Hepatocyte (in vitro differentiated cells): ENCODE measurements around the gene CXCL8. TPM values are rescaled to one million over a fixed set of nuclear protein-coding genes. Genes with fewer than 3 reads are reported as not detected.

ENCODE experiments used
- DNase-seq: peaks from one replicate; pipeline ENCODE4 v3.0.0-alpha.2; 2016; ENCODE audit warnings: low spot score
- H2AFZ ChIP-seq: fragments of 200-600 bp; sonication (generic); 2 replicates; pipeline ENCODE4 v1.6.0; 2016; ENCODE audit warnings: antibody characterized with exemption, mild to moderate bottlenecking
- H3K27ac ChIP-seq: fragments of 200-600 bp; sonication (generic); 2 replicates; pipeline ENCODE4 v1.5.1; 2016; ENCODE audit warnings: mild to moderate bottlenecking
- H3K27me3 ChIP-seq: fragments of 200-600 bp; sonication (generic); 2 replicates; pipeline ENCODE4 v1.6.1; 2016
- H3K36me3 ChIP-seq: fragments of 200-600 bp; sonication (generic); replicated peaks from 2 replicates; pipeline ENCODE4 v1.5.1; 2016; ENCODE audit warnings: low read depth; ENCODE audit not compliant: insufficient read depth
- H3K4me1 ChIP-seq: fragments of 200-600 bp; sonication (generic); 2 replicates; pipeline ENCODE4 v1.5.1; 2016; ENCODE audit warnings: mild to moderate bottlenecking, moderate library complexity; ENCODE audit not compliant: insufficient read depth
- H3K4me2 ChIP-seq: fragments of 200-600 bp; sonication (generic); 2 replicates; pipeline ENCODE4 v1.6.0; 2016
- H3K4me3 ChIP-seq: fragments of 200-600 bp; sonication (generic); 2 replicates; pipeline ENCODE4 v1.5.1; 2016; ENCODE audit warnings: mild to moderate bottlenecking
- H3K79me2 ChIP-seq: fragments of 200-600 bp; sonication (generic); 2 replicates; pipeline ENCODE4 v1.6.0; 2017; ENCODE audit warnings: mild to moderate bottlenecking
- H3K9me2 ChIP-seq: fragments of 200-600 bp; sonication (generic); replicated peaks from 2 replicates; pipeline ENCODE4 v1.6.0; 2017; ENCODE audit warnings: mild to moderate bottlenecking; ENCODE audit not compliant: insufficient read depth
- H3K9me3 ChIP-seq: fragments of 200-600 bp; sonication (generic); 2 replicates; pipeline ENCODE4 v1.5.1; 2016; ENCODE audit warnings: low read depth, mild to moderate bottlenecking
- H4K20me1 ChIP-seq: fragments of 200-600 bp; sonication (generic); 2 replicates; pipeline ENCODE4 v1.6.0; 2016; ENCODE audit warnings: mild to moderate bottlenecking; ENCODE audit not compliant: insufficient read depth, poor library complexity, severe bottlenecking
- EZH2 ChIP-seq: fragments of 200-600 bp; sonication (generic); IDR thresholded peaks from 2 replicates; pipeline ENCODE4 v1.6.1; 2016; ENCODE audit warnings: antibody characterized with exemption, mild to moderate bottlenecking, borderline replicate concordance
- EZH2phosphoT487 ChIP-seq: fragments of 200-600 bp; sonication (generic); IDR thresholded peaks from one replicate; pipeline ENCODE4 v1.6.1; 2018; ENCODE audit warnings: antibody characterized with exemption, mild to moderate bottlenecking, low read depth, moderate library complexity; ENCODE audit not compliant: unreplicated experiment, severe bottlenecking
- WGBS: methylation state at CpG from one replicate; pipeline ENCODE4 v1.1.6; 2016; ENCODE audit warnings: low lambda C conversion rate; ENCODE audit errors: missing lambda C conversion rate; 5-methylcytosine and 5-hydroxymethylcytosine counted together
- polyA plus RNA-seq: library from polyadenylated mRNA; unstranded; fragments of >200 nt; fragmentation: Nextera tagmentation; extraction: Ambion mirVana; gene quantifications from 2 replicates; pipeline ENCODE4 v1.2.1, GENCODE V29; 2016
- total RNA-seq: library from RNA; depleted of rRNA; stranded (reverse); fragments of >200 nt; gene quantifications from 2 replicates; pipeline ENCODE4 v1.2.3, GENCODE V29; 2014
- TF ChIP-seq, protein P1 (sequence below): fragments of 200-600 bp; sonication (generic); IDR thresholded peaks from 2 replicates; pipeline ENCODE4 v1.5.1; 2016; ENCODE audit warnings: antibody characterized with exemption, mild to moderate bottlenecking; ENCODE audit not compliant: poor library complexity

The CXCL8 gene
- total and polyA plus RNA-seq, 2 experiments from 2014 or later: 21.6 to 43.9 TPM

GRCh38 chr4:73715659-73716058 lies 24.7 kb upstream of the CXCL8 start:
- Histone ChIP-seq H3K4me2 (no peak overlapping the region), H3K4me1 (no peaks in the 10 kb centered on the region), H3K36me3 (no peaks in the 10 kb centered on the region), H2AFZ (no peak overlapping the region), H3K9me3 (no peaks in the 10 kb centered on the region), H3K4me3 (no peak overlapping the region), H4K20me1 (no peaks in the 10 kb centered on the region), H3K9me2 (no peaks in the 10 kb centered on the region), H3K27me3 (no peaks in the 10 kb centered on the region), H3K27ac (no peak overlapping the region), H3K79me2 (no peaks in the 10 kb centered on the region)
- 75% methylated on average over 2 of the region's 2 CpGs for WGBS
- DNase-seq: no peak
- TF ChIP-seq EZH2 (no peak), EZH2phosphoT487 (no peak)
- TF ChIP-seq, protein P1, sequence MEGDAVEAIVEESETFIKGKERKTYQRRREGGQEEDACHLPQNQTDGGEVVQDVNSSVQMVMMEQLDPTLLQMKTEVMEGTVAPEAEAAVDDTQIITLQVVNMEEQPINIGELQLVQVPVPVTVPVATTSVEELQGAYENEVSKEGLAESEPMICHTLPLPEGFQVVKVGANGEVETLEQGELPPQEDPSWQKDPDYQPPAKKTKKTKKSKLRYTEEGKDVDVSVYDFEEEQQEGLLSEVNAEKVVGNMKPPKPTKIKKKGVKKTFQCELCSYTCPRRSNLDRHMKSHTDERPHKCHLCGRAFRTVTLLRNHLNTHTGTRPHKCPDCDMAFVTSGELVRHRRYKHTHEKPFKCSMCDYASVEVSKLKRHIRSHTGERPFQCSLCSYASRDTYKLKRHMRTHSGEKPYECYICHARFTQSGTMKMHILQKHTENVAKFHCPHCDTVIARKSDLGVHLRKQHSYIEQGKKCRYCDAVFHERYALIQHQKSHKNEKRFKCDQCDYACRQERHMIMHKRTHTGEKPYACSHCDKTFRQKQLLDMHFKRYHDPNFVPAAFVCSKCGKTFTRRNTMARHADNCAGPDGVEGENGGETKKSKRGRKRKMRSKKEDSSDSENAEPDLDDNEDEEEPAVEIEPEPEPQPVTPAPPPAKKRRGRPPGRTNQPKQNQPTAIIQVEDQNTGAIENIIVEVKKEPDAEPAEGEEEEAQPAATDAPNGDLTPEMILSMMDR: no peak

DNA sequence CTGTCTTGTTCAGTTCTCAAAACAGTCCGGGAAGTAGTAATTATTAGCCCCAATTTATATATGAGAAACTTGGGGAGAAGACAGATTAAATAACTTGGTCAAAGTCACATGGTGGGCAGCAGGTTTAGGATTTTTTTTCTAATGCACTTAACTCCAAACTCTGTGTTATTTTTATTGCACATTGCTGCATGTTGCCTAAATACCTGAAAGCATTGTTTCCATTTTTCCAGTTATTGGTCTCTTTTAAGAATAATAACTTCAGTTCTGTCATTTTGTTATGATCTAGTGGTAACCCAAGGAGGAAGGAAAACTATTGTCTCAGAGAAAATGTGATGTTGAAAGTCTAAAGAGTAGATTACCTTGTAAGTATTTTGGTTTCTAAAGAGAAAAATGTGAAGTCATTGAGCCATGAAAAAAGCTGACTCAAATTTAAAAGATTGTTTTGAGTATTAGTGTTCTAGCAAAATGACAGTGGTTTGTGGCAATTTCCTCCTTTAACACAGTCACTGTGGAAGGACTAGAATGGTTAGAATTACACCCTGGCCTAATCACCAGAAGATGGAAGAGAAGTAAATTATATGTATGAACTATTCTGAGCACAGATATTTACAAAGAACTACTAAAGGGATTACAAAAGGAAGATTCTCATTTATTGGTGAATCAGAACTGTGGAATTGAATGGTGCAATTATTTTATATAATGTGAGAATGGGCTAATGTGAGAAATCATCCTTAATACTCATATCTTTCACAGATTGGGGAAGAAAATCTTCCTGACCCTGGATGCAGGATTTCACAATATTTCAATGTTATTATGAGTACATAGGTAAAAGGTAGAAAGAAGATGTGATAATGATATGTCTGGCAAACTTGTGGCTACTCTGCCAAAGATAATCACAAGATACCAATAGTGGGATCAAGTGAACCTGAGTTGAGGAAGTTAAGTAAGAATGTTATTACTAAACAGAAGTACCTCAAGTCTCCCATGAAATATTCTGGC lies 21.7 kb upstream of the CXCL8 start:
- TF ChIP-seq, protein P1: no peak
- DNase-seq: no peak
- Histone ChIP-seq H3K4me3 (no peak overlapping the region), H3K9me2 (no peaks in the 10 kb centered on the region), H2AFZ (no peak overlapping the region), H3K27me3 (no peaks in the 10 kb centered on the region), H3K9me3 (no peaks in the 10 kb centered on the region), H3K4me1 (no peaks in the 10 kb centered on the region), H3K4me2 (no peak overlapping the region), H3K36me3 (no peaks in the 10 kb centered on the region), H3K27ac (no peak overlapping the region), H3K79me2 (no peaks in the 10 kb centered on the region), H4K20me1 (no peaks in the 10 kb centered on the region)
- WGBS: 91% methylated on average over 1 of the region's 1 CpG

DNA sequence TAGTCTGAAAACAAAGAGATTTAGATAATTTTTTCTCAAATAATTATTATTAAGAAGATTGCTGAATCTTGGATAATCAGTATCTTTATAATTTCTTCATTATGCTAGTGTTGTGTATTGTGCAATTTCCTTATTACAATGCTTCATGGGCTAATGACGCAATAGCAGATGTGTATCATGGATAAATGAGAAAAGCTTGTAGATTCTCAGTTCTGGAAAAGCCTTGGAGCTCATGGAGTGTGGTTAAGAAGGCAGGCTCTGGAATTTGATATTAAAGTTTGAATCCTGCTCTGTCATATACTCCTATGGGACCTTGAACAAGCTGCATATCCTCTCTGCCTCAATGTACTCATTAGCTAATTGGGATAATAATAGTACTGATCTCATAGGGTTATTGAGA lies 18.9 kb upstream of the CXCL8 start:
- Histone ChIP-seq H3K9me2 (no peaks in the 10 kb centered on the region), H3K27ac (no peak overlapping the region), H3K27me3 (no peaks in the 10 kb centered on the region), H3K4me3 (no peak overlapping the region), H3K79me2 (no peaks in the 10 kb centered on the region), H3K4me1 (no peaks in the 10 kb centered on the region), H2AFZ (no peak overlapping the region), H3K4me2 (no peak overlapping the region), H4K20me1 (no peaks in the 10 kb centered on the region), H3K9me3 (no peaks in the 10 kb centered on the region), H3K36me3 (no peaks in the 10 kb centered on the region)
- TF ChIP-seq EZH2 (no peak), EZH2phosphoT487 (no peak)
- TF ChIP-seq, protein P1: no peak
- 93% methylated on average over 1 of the region's 1 CpG for WGBS
- no peak for DNase-seq
